ENCODE results near the gene PPARG.
"Not testable (repeated sequence)": the region's sequence is repeated elsewhere in the genome, so short reads cannot be mapped to it uniquely, and the experiment has no call there.

- not testable (repeated sequence) for TF ChIP-seq POLR2A (IDR thresholded peaks at IDR 0.05; ENCODE audit: control extremely low read depth in 1 of 2, low read depth in 2 of 2, low read length in 2 of 2); CTCF (IDR thresholded peaks at IDR 0.05; ENCODE audit: control extremely low read depth in 1 of 3, insufficient read depth in 1 of 3, low read depth in 1 of 3, low read length in 3 of 3); RAD21 (IDR thresholded peaks at IDR 0.05 in 1 of 2, conservative IDR thresholded peaks at IDR 0.05 in 1 of 2; ENCODE audit: low read depth in 2 of 2, low read length in 2 of 2); NRF1 (IDR thresholded peaks at IDR 0.05; ENCODE audit: low read depth, low read length); CEBPB (IDR thresholded peaks at IDR 0.05; ENCODE audit: low read depth, low read length); SP1 (IDR thresholded peaks at IDR 0.05; ENCODE audit: low read depth, low read length); TAF1 (IDR thresholded peaks at IDR 0.05; ENCODE audit: low read depth, low read length)
Observed at GRCh38 chr3:12262173-12262572, 26.7 kb upstream of the PPARG start.
